DOHH2 (cell line): Measurements from ENCODE around the gene SRMS.
A peak's percentile ranks its signal among the peaks of the same experiment; 100 is the strongest.

ENCODE experiments used
- H3F3A ChIP-seq: fragments of 200-600 bp; sonication (generic), shearing (Covaris generic); 2 replicates; pipeline ENCODE4 v1.6.0; 2016; ENCODE audit warnings: antibody characterized with exemption, mild to moderate bottlenecking; ENCODE audit not compliant: control insufficient read depth, insufficient read depth
- H3K27ac ChIP-seq: fragments of 200-600 bp; sonication (generic); 2 replicates; pipeline ENCODE4 v1.5.1; 2014; ENCODE audit warnings: low read depth, mild to moderate bottlenecking, low read length, moderate library complexity
- H3K27me3 ChIP-seq: fragments of 200-600 bp; sonication (generic); 2 replicates; pipeline ENCODE4 v1.6.1; 2014; ENCODE audit warnings: mild to moderate bottlenecking, low read length, mixed read lengths; ENCODE audit not compliant: control insufficient read depth
- H3K36me3 ChIP-seq: fragments of 200-600 bp; sonication (generic); 2 replicates; pipeline ENCODE4 v1.6.1; 2014; ENCODE audit warnings: mild to moderate bottlenecking, low read length, moderate library complexity, mixed read lengths; ENCODE audit not compliant: control insufficient read depth
- H3K4me1 ChIP-seq: fragments of 200-600 bp; sonication (generic); 2 replicates; pipeline ENCODE4 v1.6.1; 2014; ENCODE audit warnings: mild to moderate bottlenecking, low read length, mixed read lengths; ENCODE audit not compliant: control insufficient read depth
- H3K4me2 ChIP-seq: fragments of 200-600 bp; sonication (generic); 2 replicates; pipeline ENCODE4 v1.6.0; 2014; ENCODE audit warnings: mild to moderate bottlenecking, low read length, moderate library complexity
- H3K4me3 ChIP-seq: fragments of 200-600 bp; sonication (generic); 2 replicates; pipeline ENCODE4 v1.5.1; 2014; ENCODE audit warnings: mild to moderate bottlenecking, low read length, mixed read lengths
- H3K79me2 ChIP-seq: fragments of 200-600 bp; sonication (generic); 2 replicates; pipeline ENCODE4 v1.6.1; 2014; ENCODE audit warnings: mild to moderate bottlenecking, low read length, mixed read lengths; ENCODE audit not compliant: control insufficient read depth
- H3K9me2 ChIP-seq: fragments of 200-600 bp; sonication (generic); replicated peaks from 2 replicates; pipeline ENCODE4 v1.6.1; 2014; ENCODE audit warnings: mild to moderate bottlenecking, low read length, mixed read lengths; ENCODE audit not compliant: control insufficient read depth
- H3K9me3 ChIP-seq: fragments of 200-600 bp; sonication (generic); 2 replicates; pipeline ENCODE4 v1.6.1; 2014; ENCODE audit warnings: antibody characterized with exemption, low read length, mixed read lengths; ENCODE audit not compliant: control insufficient read depth, insufficient read depth
- H4K20me1 ChIP-seq: fragments of 200-600 bp; sonication (generic); 2 replicates; pipeline ENCODE4 v1.6.0; 2014; ENCODE audit warnings: low read depth, mild to moderate bottlenecking, antibody characterized with exemption, low read length, moderate library complexity; ENCODE audit not compliant: control insufficient read depth, insufficient read depth
- CTCF ChIP-seq: fragments of 200-600 bp; sonication (generic); IDR thresholded peaks from one replicate; pipeline ENCODE4 v1.5.1; 2014; ENCODE audit warnings: antibody characterized with exemption, mild to moderate bottlenecking, low read depth, low read length; ENCODE audit not compliant: poor library complexity, severe bottlenecking
- EZH2phosphoT487 ChIP-seq: fragments of 200-600 bp; sonication (generic); IDR thresholded peaks from 2 replicates; pipeline ENCODE4 v1.6.1; 2017; ENCODE audit warnings: borderline replicate concordance, mild to moderate bottlenecking, antibody characterized with exemption, low read length, moderate library complexity, mixed read lengths

Gene SRMS

GRCh38 chr20:63520504-63520933 is 27.0 kb downstream of the SRMS start, which contains the start of gene PPDPF:
TSS of gene PPDPF (plus strand) at chr20:63520765. CDS start at chr20:63521309, 544 bp downstream.
- no peaks in the 10 kb centered on the region for H3K9me2 ChIP-seq
- H3K27ac ChIP-seq, result peak within 1 kb of the TSS; percentile 26; the same call in 1 of the 2 replicates
- H3K4me2 ChIP-seq, result peak within 1 kb of the TSS; percentile 92
- peaks cover 14% of the 10 kb centered on the region for H4K20me1 ChIP-seq
- TF ChIP-seq CTCF (no peak), EZH2phosphoT487 (no peak)
- H3K4me3 ChIP-seq, result peak within 1 kb of the TSS; percentile 96
- peaks cover 5% of the 10 kb centered on the region; the same call in 1 of the 2 replicates for H3K9me3 ChIP-seq
- peaks cover 15% of the 10 kb centered on the region for H3K4me1 ChIP-seq
- peaks cover 22% of the 10 kb centered on the region for H3K36me3 ChIP-seq
- peaks cover 7% of the 10 kb centered on the region; the same call in 1 of the 2 replicates for H3F3A ChIP-seq
- peaks cover 13% of the 10 kb centered on the region for H3K79me2 ChIP-seq
- peaks cover 8% of the 10 kb centered on the region for H3K27me3 ChIP-seq

- peaks cover 22% of the 10 kb centered on the region for H3K36me3 ChIP-seq
- no peak overlapping the region for H3K27ac ChIP-seq
- H3K4me3 ChIP-seq, result peak overlapping the region; percentile 96
- H4K20me1 ChIP-seq, result peaks cover 14% of the 10 kb centered on the region
- peaks cover 13% of the 10 kb centered on the region for H3K79me2 ChIP-seq
- H3K9me3 ChIP-seq, result peaks cover 5% of the 10 kb centered on the region; the same call in 1 of the 2 replicates
- H3K9me2 ChIP-seq, result no peaks in the 10 kb centered on the region
- TF ChIP-seq CTCF, result peak; percentile 46
- TF ChIP-seq EZH2phosphoT487, result no peak
- peaks cover 8% of the 10 kb centered on the region for H3K27me3 ChIP-seq
- H3F3A ChIP-seq, result peaks cover 3% of the 10 kb centered on the region; the same call in 1 of the 2 replicates
- H3K4me1 ChIP-seq, result peaks cover 15% of the 10 kb centered on the region
- peak overlapping the region; percentile 92 for H3K4me2 ChIP-seq
Observed at GRCh38 chr20:63519668-63520503, 27.7 kb downstream of the SRMS start.

- Histone ChIP-seq H3K27me3 (peaks cover 8% of the 10 kb centered on the region), H3K4me1 (peaks cover 15% of the 10 kb centered on the region), H3K4me2 (peak overlapping the region; percentile 92), H3F3A (no peaks in the 10 kb centered on the region), H3K79me2 (peaks cover 13% of the 10 kb centered on the region), H3K9me2 (no peaks in the 10 kb centered on the region), H4K20me1 (peaks cover 12% of the 10 kb centered on the region), H3K27ac (no peak overlapping the region), H3K36me3 (peaks cover 22% of the 10 kb centered on the region), H3K9me3 (peaks cover 5% of the 10 kb centered on the region; the same call in 1 of the 2 replicates), H3K4me3 (peak overlapping the region; percentile 96)
- TF ChIP-seq CTCF, result no peak
- no peak for TF ChIP-seq EZH2phosphoT487
Observed at GRCh38 chr20:63518946-63519667, 28.4 kb downstream of the SRMS start.
